HG03025 (cell line): Measurements from ENCODE around the gene GABBR2.
"Not testable (repeated sequence)": the region's sequence is repeated elsewhere in the genome, so short reads cannot be mapped to it uniquely, and the experiment has no call there.

Experiments
- ATAC-seq: cut with Tn5 transposase; IDR thresholded peaks from one replicate; pipeline ENCODE4 v1.9.1; 2021; ENCODE audit warnings: mild to moderate bottlenecking, moderate library complexity; ENCODE audit not compliant: unreplicated experiment, low FRiP score

GABBR2 gene

DNA sequence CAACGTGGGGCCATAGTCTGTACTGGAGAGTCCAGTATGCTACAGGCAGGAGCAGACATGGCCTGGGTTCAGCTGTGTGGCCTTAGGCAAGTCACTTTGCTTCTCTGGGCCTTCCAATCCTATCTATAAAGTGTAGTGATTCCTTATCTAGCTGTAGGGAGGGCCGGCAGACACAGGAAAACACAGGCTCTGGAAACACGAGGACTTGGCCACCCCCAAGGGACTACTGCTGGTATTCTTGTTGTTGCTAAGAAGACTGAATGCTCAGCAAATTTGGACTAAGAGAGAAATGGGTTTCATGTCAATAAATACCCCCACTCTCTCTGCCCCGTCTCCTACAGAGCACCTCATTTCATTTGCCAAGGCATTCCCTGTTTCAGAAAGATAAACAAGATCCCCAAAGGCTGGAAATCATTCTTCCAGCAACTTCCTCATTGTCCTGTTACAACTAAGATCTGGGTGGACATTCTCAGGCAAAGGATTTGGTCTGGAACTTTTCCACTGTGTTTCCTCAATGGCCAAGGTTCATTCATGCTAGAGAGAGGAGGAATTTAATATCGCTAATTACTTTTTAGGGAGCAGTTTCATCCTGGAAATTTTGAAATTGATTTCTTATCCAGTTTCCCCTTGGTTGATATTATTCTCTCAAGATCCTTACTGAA lies 105.8 kb downstream of the GABBR2 start:
- no peak for ATAC-seq

DNA sequence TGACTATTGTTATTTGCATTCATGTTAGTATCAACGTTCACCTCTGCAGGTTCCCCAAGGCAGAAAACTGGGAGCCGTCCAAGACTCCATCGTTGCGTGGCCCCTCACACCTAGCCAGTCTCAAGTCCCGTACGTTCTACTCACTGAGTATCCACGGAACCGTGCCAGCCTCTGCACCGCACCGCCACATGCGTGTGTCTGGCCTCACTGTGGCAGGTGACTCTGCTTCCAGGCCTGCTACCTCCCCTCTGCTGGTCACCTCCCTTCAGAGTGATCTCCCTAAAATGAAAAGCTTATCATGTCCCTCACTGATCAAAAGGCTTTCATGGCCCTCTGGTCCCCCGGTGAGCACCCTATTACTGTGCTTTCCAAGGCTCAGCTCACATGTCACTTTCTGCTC lies 108.1 kb downstream of the GABBR2 start:
- no peak for ATAC-seq

- no peak for ATAC-seq
Measured at GRCh38 chr9:98599566-98600216, 109.0 kb downstream of the GABBR2 start.

DNA sequence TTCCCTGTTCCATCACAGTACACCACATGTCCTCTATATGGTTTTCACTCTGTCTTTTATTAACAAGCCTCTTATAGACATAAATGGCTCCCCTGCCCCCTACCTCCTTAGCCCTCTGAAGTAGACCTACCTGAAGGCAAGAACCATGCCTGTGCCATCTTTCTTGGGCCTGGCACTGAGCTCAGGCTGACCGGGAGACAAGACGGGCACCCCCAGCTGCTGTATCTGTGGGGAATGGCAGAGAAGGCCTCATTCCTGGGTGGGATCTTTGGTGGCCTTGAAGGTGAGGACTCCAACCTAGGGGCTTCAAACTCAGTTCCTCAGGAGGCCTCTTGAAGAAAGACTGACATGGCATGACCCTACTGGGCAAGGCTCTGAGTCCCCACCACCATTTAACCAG lies 109.9 kb downstream of the GABBR2 start:
- ATAC-seq, result no peak

DNA sequence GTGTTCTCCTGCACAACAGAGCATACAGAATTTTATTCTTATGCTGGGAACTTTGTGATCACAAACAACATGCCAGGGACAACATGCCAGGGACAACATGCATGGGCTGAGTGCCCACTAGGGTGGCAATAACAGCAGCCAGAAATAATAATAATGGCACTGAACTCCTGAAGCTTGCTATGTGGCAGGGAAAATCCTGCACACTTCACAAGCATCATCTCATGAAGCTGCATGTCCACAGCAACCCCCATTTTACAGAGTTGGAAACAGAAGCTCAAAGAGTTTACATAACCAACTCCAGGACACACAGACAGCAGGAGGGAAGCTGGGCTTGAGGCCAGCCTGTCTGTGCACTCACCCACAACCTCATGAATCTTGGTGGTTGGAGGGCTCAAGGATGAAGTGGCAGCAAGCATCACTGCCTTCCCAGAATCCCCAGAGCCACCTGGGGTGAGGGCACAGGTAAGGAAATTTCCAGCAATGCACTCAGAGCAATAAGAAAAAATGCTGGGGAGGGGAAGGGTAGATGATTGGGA lies 111.4 kb downstream of the GABBR2 start:
- ATAC-seq, result no peak

GRCh38 chr9:98596486-98596885 lies 112.2 kb downstream of the GABBR2 start:
- no peak for ATAC-seq

GRCh38 chr9:98594546-98595160 lies 114.1 kb downstream of the GABBR2 start:
- no peak for ATAC-seq

- ATAC-seq, result no peak
Measured at GRCh38 chr9:98593354-98594253, 115.1 kb downstream of the GABBR2 start.

DNA sequence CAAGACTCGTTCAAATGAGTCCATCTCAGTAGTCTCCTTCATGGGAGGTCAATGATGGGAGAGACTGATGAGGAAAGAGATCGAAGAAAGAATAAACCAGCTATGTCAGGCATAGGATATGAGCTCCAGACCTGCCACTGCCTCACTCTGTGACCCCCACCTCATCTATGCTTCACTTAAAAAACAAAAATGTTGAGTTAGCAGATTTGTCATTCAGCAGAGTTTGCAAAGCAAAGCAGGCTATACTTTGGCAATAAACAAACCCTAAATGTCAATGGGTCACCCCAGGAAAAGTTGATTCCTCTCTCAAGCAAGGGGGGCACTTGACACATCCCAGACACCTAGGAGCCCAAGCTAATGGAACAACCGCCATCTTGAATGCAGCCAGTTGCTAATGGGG lies 117.0 kb downstream of the GABBR2 start:
- no peak for ATAC-seq

DNA sequence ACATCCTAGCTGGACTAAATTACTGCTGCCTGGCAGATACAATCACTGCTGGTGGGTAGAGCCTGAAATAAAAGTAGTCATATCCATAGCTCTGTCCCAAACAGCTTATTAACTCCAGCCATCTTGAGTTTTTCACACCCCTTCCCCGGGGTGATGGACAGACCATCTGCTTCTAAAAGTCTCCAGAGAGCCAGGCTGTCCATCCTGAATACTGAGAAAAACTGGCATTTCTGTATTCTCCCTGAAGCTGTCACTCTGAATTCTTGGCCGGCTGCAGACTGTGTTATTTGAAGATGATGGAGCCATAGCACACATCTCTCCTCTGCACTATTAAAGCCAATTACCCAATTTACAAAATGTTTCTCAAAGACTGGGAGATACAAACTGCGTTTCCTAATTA lies 118.6 kb downstream of the GABBR2 start:
- ATAC-seq, result no peak

DNA sequence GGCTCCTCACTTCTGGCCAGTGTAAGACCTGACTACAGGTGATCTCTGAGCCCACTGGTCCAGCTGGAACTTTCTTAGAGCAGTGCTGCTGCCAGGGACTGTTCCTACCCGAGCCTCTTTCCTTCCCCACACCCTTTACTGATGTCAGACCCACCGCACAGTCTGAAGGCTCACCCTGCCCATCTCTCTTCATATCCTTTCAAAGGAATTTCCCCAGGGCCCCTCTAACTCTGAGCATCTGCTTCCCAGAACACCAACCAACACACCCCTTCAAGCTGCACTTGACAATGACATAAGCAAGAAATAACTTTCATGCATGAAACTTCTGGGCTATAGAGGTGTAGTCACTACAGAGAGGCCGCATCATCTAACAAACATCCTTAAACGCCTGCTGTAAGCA lies 119.6 kb downstream of the GABBR2 start:
- no peak for ATAC-seq

DNA sequence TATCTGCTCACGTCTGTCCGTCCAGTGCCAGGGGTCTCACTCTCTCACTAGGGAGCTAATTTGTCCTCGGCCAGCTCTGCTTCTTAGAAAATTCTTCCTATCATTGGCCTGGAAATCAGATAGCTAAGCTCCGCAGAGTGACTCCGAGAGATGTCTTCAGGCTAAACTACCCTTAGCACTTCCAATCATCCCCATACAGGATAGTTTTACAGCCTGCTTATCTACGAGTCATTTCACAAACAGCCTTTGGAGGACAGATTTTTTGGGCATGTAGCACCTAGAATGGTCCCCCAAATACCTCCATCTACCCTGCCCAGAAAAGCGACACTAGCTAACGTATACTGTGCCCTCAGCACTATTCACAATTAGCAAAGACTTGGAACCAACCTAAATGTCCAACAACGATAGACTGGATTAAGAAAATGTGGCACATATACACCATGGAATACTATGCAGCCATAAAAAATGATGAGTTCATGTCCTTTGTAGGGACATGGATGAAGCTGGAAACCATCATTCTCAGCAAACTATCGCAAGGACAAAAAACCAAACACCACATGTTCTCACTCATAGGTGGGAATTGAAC lies 123.8 kb downstream of the GABBR2 start:
- not testable (repeated sequence) for ATAC-seq

DNA sequence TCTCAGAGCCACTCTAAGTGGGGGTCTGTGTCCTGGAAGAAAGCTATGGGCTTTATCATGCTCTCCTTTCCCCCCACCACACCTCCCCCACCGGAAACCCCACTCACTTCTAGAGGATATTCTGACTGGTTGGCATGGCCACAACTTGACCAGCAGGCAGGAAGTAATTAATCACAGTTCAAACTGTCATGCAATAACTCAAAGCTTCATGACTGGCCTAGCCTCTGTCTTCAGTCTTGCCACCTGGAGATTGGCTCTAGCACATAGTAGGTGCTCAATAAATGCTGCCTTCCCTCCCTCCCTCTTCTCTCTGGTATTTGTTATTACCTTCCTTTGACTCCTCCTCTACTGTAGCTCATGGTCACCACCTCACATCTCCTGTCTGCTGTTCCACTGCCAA lies 124.7 kb downstream of the GABBR2 start:
- no peak for ATAC-seq

DNA sequence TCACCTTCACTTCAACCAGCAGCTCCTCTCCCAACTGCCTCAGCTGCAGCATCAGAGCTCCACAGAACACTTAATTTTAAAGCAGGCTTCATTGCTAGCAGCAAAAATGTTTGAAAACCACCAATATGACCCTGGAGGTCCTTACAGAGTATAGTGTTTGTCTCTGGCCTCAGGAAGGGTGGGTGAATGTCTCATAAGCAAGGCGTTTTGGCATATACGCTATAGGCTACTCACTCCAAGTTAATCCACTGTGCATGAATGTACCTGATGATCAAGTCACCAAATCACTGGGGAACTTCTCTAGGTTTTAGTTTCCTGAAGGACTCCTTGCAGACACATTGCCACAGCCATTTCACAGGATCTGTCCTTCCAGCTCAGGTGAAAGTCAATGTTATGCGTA lies 125.3 kb downstream of the GABBR2 start:
- no peak for ATAC-seq

DNA sequence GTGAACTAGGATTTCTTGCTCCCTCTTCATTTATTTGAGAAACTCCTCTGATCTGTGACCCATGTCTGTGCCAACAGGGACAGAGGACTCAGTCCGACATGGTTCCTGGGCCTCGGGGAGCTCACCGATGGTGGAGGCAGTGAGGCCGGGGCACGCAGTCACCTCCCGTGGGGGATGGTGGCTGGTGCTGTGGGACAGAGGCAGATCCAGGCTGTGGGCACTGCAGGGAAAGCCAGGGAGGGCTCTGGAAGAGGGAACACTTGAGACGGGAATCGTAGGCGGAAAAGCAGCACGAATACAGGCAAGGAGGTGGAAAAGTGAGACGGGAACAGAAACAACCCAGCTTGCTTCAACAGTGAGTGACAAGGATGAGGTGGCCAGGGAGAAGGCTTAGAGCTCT lies 127.8 kb downstream of the GABBR2 start:
- ATAC-seq, result no peak

- no peak for ATAC-seq
Measured at GRCh38 chr9:98579700-98580099, 129.0 kb downstream of the GABBR2 start.

DNA sequence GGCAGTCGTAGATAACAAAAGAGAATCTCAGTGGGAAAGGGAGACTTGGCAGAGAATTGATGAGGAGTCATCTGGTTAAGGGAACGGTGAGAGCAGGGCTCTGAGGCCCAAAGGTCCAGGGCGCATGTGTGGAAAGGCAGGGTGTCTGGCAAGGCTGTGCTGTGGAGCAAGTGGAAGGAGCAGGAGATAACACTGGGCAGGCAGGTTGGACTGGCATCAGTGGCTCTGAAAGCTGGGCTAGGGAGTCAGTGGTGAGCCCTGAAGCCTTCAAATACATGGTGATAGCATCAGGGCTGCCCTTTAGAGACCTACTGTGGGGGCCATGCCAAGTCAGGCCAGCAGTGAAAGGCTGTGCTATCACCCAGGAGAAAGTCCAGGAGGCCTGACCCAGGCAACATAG lies 131.3 kb downstream of the GABBR2 start:
- no peak for ATAC-seq

DNA sequence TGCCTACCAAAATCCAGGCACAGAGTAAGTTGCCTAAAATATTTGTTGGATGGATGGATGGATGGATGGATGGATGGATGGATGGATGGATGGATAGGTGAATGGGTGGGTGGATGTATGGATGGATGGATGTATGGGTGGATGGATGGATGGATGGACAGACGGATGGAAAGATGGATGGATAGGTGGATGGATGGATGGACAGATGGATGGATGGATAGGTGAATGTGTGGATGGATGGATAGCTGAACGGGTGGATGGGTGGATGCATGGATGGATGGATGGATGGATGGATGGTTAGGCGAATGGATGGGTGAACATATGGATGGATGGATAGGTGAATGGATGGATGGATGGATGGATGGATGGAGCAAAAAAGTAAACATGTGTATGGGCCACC lies 131.9 kb downstream of the GABBR2 start:
- no peak for ATAC-seq

DNA sequence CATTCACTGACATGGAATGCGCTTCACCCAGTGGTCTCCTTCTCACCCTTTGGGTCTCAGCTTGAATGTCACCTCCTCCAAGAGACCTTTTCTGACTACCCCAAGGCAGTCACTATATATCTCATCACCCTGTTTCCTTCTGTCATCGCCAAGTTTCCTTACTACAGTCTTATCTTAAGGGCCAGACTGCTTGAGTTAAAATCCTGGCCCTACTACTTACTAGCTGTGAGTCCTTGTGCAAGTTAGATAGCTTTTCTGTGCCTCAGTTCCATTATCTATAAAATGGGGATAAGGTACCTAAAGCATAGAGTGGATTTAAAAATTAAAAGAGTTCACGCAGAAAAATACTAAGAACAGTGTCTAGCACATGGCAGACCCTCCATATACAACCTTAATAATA lies 132.4 kb downstream of the GABBR2 start:
- ATAC-seq, result no peak
